ENCODE results near the gene ICE2.
"Not testable (repeated sequence)": the region's sequence is repeated elsewhere in the genome, so short reads cannot be mapped to it uniquely, and the experiment has no call there.

The ICE2 gene

DNA sequence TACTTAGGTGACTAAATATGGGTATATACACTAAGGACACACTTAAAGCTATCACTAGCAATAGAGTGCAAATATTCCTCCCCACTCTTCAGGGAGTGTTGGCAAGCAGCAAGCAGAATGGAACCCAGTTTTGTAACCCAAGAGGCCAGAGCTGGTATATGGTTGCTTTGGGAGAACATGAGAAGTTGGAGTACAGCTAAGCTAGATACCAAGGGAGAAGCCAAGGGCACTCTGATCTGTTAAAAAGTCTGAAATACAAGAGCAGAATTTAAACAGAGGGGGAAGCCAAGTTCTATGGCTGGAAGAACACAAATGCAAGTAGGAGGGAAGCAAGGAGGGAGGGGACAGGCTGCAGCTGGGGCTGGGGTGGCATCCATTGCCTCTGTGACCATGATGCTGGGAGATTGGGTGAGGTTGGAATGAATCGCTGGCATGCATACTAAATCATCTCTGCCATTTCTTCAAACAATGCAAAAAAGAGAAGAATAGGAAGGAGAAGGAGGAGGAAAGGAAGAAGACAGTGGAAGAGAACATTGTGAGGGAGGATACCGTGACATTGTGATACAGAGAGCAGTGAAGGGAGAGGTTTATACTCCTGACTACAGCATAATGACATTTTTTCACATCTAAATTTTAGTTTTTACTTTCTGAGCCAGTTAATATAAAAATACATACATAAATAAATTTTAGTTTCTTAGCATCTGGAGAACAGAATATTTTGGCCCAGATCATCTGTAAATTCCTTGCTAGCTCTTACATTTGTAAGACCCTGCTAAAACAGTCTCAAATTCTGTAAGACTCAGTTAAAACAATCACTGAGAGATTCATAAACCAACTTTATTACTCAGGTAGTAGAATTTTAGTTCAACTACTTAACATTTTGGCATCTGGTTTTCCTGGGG, 72.2 kb downstream of the ICE2 start:
- no peak for DNase-seq

GRCh38 chr15:60405399-60405798, 73.5 kb downstream of the ICE2 start:
- no peak for DNase-seq

DNA sequence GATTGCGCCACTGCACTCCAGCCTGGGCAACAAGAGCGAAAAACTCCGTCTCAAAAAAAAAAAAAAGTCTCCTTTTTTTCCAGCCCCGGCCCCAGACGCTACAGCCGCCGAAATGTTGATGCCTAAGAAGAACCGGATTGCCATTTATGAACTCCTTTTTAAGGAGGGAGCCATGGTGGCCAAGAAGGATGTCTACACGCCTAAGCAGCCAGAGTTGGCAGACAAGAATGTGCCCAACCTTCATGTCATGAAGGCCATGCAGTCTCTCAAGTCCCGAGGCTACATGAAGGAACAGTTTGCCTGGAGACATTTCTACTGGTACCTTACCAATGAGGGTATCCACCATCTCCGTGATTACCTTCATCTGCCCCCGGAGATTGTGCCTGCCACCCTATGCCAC, 74.6 kb downstream of the ICE2 start:
- DNase-seq: not testable (repeated sequence)

- DNase-seq: no peak
These were observed 78.0 kb downstream of the ICE2 start for GRCh38 chr15:60400944-60401343.

GRCh38 chr15:60399931-60400330, 79.0 kb downstream of the ICE2 start:
- no peak for DNase-seq

- DNase-seq: no peak
These were observed 79.6 kb downstream of the ICE2 start for GRCh38 chr15:60399246-60399915.

DNA sequence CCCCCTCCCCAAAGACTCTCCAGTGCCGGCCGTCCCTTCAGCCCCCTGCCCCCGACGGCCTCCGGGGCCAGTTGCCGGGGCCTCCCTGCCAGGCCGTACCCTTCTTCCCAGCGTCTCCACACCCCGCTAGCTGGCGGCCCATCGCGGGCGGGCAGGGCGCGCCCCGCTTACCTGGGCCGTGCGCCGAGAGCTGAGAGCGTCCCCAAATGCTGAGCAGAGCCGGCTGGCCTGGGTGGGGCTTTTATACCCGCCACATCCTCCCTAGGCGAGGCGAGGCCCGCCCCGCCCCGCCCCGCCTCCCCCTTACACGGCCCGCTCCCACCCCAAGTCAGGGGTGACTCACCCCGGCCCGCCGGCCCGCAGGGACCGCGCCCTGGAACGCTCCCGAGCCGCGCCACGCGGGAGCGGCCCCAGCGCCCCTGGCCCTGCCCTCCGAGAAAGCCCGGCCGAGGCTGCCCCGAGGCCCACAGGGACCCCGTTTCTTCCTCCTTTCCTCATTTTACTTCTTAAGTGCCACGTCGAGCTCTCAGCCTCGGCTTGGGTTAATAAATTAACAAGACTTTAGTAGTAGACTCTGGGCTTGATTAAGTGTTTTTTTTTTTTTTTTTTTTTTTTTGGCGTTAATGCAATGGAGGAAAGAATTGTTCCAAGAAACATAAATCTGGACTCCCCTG, 81.0 kb downstream of the ICE2 start, which contains the start of gene ANXA2:
Gene ANXA2, minus strand, starts transcription at position 215 of the 674 bp plus-strand sequence. CDS start 11,911 bp downstream, outside the sequence.
- DNase-seq: no peak

DNA sequence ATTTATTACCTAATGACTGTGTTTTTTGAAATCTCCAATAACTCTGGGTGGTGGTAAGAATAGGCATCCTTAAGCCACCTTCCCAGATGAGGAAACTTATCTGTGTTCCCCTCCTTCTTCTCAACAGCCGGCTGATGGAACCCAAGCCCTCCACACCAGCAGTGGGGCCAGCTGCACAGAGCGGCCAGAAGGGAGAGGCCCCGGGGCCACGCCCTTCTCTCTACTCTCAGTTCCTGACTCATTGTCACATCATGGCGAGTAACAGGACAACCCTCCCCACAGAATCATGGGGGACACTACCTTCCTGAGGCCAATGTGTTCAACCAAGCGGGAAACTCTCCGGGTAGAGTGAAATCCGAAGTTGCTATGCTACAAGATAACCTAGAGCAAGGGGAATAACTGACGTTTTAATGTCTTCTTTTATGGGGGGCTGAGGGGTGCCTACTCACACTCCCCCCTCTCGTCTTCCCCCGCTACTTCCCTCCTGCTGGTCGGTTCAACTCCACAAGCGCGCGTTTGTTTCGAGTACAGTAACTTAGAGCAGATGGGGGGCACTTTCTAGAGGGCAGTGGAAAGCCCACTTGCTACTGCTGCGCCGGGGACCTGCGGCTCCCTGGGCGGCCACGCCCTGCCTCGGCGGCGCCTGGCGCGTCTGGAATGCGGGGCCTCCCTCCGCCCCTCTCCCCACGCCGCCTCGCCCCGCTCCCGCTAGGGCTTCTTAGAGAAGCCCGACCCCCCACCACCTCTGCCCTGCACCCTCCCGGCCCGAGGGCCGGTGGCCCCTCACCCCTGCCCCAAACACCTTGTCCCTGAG, 81.8 kb downstream of the ICE2 start:
- no peak for DNase-seq

- no peak for DNase-seq
These were observed 82.4 kb downstream of the ICE2 start for GRCh38 chr15:60396560-60396957.

- no peak for DNase-seq
These were observed 82.8 kb downstream of the ICE2 start for GRCh38 chr15:60396100-60396499.

GRCh38 chr15:60395276-60396011, 83.5 kb downstream of the ICE2 start:
- DNase-seq: no peak

DNA sequence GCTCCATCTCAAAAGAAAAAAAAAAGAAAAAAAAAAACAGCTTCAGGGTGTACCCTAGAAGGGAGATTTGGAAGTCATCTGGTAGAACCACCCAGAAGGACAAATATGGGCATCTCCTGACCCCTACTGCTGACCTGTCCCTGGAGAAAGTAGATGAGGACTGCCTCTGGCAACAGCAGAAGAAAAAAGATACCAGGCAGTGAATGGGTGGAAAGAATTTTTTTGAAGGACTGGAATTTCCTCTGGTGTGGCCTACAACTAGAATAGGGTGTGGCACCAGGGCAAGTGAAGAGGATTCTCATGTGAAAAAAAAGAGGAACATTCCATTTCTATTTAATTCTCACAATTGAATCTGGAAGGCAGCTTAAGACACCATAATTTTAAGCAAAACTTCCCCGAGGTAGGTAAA, 84.2 kb downstream of the ICE2 start:
- no peak for DNase-seq

GRCh38 chr15:60392986-60393790, 85.8 kb downstream of the ICE2 start:
- peak; percentile 2 for DNase-seq

DNA sequence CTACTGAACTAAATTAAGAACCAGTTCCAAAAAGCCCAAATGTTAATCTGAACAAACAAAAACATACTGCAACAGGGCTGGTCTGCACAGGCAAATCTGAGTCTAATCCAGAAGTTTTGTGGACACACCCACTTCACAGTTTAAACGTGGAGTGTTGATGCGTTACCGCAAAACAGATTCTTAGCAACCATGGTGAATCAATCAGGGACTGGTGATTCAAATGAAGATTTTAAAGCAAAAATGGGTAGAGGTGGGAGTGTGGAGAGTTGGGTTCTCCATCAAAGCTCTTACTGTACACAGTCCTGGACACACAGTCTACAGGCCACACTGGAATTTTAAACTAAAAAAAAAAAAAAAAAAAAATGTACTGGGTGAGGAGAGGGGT, 86.3 kb downstream of the ICE2 start:
- no peak for DNase-seq

- no peak for DNase-seq
These were observed 87.1 kb downstream of the ICE2 start for GRCh38 chr15:60391722-60392315.

- no peak for DNase-seq
These were observed 88.0 kb downstream of the ICE2 start for GRCh38 chr15:60390871-60391501.

DNA sequence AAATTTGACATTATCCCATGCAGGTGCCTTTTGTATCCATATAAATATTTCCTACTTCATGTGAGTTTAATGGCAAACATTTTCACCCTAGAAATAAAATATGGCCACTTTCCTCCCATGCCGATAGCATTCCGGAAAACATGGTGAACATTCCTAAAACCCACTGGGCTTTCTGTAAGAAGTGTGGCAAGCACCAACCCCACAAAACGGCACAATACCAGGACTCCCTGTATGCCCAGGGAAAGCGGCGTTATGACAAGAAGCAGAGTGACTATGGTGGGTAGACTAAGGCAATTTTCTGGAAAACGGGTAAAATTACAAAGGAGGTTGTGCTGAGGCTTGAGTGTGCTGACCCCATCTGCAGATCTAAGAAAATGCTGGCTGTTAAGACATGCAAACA, 88.7 kb downstream of the ICE2 start:
- no peak for DNase-seq

DNA sequence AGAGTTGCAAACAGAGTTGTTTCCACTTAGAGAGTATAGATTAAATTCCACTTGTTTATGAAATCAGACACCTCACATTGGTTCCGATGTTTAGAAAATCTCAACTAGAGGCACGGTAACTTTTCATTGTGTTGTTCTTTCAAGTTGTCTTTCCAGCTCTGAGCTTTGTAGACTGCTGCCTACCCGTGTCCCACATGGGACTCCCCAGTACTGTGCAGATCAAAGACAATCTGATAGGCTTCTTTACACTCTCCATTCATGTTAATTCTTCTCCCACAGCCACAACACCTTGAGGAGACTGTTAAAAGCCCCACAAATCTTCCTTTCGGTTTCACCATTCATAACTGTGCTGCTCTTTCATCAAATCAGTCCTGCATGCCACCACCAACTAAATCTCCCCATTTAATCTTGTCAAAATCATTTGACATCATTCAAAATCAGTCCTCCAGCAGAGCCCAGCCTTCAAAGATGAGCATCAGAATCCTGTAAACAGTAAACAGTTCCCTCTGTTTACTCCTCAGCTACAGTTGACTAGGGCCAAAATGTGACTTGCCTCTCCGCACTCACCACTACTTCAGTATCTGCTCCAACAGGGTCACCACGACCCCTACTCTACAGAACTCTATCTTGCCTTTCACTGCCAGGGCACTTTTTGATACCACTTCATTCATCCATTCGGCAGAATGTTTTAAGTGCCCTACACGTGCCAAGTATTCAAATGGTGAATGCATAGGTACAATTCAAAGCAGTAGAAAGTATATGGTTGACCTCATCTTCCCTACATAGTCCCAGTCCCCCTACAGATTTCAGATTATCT, 89.5 kb downstream of the ICE2 start:
- no peak for DNase-seq

DNA sequence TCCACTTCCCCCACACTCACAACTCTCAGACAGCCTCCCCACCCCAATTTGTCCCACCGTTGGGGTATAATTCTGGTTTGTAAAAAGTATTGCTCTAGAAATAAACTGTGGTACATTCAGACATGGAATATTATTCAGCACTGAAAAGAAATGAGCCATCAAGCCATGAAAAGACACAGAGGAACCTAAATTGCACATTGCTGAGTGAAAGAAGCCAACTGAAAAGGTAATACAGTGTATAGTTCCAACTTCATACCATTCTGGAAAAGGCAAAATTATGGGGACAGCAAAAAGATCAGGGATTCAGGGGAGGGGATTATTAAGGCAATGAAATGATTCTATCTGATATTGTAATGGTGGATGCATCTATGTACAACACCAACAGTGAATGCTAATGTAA, 91.6 kb downstream of the ICE2 start:
- DNase-seq: no peak

Data from NCI-H748 treated with DMSO at 0.1 percent for 48 hours (cell line).